GM23248 (cell line): ENCODE results near the gene DPYD. TPM values are rescaled to one million over a fixed set of nuclear protein-coding genes. Genes with fewer than 3 reads are reported as not detected.
A peak's percentile ranks its signal among the peaks of the same experiment; 100 is the strongest.

Experiments
- DNase-seq: peaks from one replicate; pipeline ENCODE4 v3.0.0-alpha.2; 2015
- H2AFZ ChIP-seq: fragments of 200-600 bp; sonication (generic); 2 replicates; pipeline ENCODE4 v1.6.1; 2016; ENCODE audit warnings: antibody characterized with exemption
- H3F3A ChIP-seq: fragments of 200-600 bp; sonication (generic); 2 replicates; pipeline ENCODE4 v1.6.1; 2016; ENCODE audit warnings: mild to moderate bottlenecking, antibody characterized with exemption, mixed run types; ENCODE audit not compliant: insufficient read depth
- H3K27ac ChIP-seq: fragments of 200-600 bp; sonication (generic); 2 replicates; pipeline ENCODE4 v1.5.1; 2016; ENCODE audit warnings: mild to moderate bottlenecking
- H3K27me3 ChIP-seq: fragments of 200-600 bp; sonication (generic); replicated peaks from 2 replicates; pipeline ENCODE4 v1.6.1; 2016; ENCODE audit warnings: mild to moderate bottlenecking; ENCODE audit not compliant: insufficient read depth
- H3K36me3 ChIP-seq: fragments of 200-600 bp; sonication (generic); 2 replicates; pipeline ENCODE4 v1.6.1; 2016; ENCODE audit warnings: low read depth, mild to moderate bottlenecking
- H3K4me1 ChIP-seq: fragments of 200-600 bp; sonication (generic); 2 replicates; pipeline ENCODE4 v1.6.1; 2016; ENCODE audit warnings: mild to moderate bottlenecking; ENCODE audit not compliant: insufficient read depth
- H3K4me2 ChIP-seq: fragments of 200-600 bp; sonication (generic); one replicate; pipeline ENCODE4 v1.6.1; 2016; ENCODE audit warnings: mild to moderate bottlenecking; ENCODE audit not compliant: unreplicated experiment
- H3K4me3 ChIP-seq: fragments of 200-600 bp; sonication (generic); 2 replicates; pipeline ENCODE4 v1.5.1; 2016; ENCODE audit warnings: mild to moderate bottlenecking
- H3K79me2 ChIP-seq: fragments of 200-600 bp; sonication (generic); 2 replicates; pipeline ENCODE4 v1.6.1; 2016; ENCODE audit warnings: mild to moderate bottlenecking; ENCODE audit not compliant: insufficient read depth
- H3K9ac ChIP-seq: fragments of 200-600 bp; sonication (generic); 2 replicates; pipeline ENCODE4 v1.6.1; 2016; ENCODE audit warnings: mild to moderate bottlenecking
- H3K9me2 ChIP-seq: fragments of 200-600 bp; sonication (generic); 2 replicates; pipeline ENCODE4 v1.6.1; 2016; ENCODE audit warnings: mixed run types, mild to moderate bottlenecking, moderate library complexity; ENCODE audit not compliant: insufficient read depth
- H3K9me3 ChIP-seq: fragments of 200-600 bp; sonication (generic); one replicate; pipeline ENCODE4 v1.6.1; 2017; ENCODE audit warnings: low read depth
- H4K20me1 ChIP-seq: fragments of 200-600 bp; sonication (generic); 2 replicates; pipeline ENCODE4 v1.6.0; 2016; ENCODE audit not compliant: insufficient read depth
- EZH2 ChIP-seq: fragments of 200-600 bp; sonication (generic); IDR thresholded peaks from 2 replicates; pipeline ENCODE4 v1.6.1; 2018; ENCODE audit warnings: antibody characterized with exemption, mild to moderate bottlenecking; ENCODE audit not compliant: insufficient read depth, poor library complexity, severe bottlenecking
- EZH2phosphoT487 ChIP-seq: fragments of 200-600 bp; sonication (generic); IDR thresholded peaks from 2 replicates; pipeline ENCODE4 v1.6.1; 2018; ENCODE audit warnings: antibody characterized with exemption, moderate library complexity, mild to moderate bottlenecking, low read depth; ENCODE audit not compliant: insufficient read depth
- WGBS, 2 experiments: methylation state at CpG; one replicate each; pipeline ENCODE4 v1.1.6; 2015 to 2017; ENCODE audit warnings: low lambda C conversion rate in 2 of 2, low coverage in 1 of 2; ENCODE audit errors: missing lambda C conversion rate in 2 of 2; 5-methylcytosine and 5-hydroxymethylcytosine counted together
- in situ Hi-C: fragments of 300-500 bp; cut with MboI; formaldehyde crosslinking; loops from 2 replicates; pipeline ENCODE4 v1.15.0; 2020
- polyA plus RNA-seq: library from polyadenylated mRNA; unstranded; fragments of >200 nt; fragmentation: Nextera tagmentation; extraction: Ambion mirVana; gene quantifications from 2 replicates; pipeline ENCODE4 v1.2.1, GENCODE V29; 2016
- total RNA-seq: library from RNA; depleted of rRNA; stranded (reverse); fragments of >200 nt; shearing (Covaris generic); gene quantifications from 2 replicates; pipeline ENCODE4 v1.2.3, GENCODE V29; 2014

The DPYD gene
- total and polyA plus RNA-seq, 2 experiments from 2014 or later = 38.4 to 70.7 TPM

DNA sequence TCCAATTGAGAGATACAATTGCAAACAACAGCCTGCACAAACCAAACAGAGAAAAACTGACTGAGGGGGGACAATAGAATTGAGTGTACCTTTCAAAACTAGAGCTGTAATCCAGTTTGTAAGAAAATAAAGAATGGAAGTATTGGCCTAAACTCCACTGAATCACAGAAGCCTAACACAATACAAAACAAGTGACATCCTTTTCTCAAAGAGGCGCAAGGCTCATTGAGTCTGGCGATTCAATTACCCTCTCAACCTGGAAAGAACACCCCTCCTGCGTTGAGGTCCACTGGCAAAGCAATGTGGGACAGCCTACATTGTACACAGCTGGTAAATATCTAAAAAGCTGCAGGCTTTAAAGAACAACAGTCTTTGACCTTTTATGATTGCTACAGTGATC is 182.6 kb downstream of the DPYD start:
- WGBS, 2 experiments = 99% methylated on average over 3 of the region's 3 CpGs

DNA sequence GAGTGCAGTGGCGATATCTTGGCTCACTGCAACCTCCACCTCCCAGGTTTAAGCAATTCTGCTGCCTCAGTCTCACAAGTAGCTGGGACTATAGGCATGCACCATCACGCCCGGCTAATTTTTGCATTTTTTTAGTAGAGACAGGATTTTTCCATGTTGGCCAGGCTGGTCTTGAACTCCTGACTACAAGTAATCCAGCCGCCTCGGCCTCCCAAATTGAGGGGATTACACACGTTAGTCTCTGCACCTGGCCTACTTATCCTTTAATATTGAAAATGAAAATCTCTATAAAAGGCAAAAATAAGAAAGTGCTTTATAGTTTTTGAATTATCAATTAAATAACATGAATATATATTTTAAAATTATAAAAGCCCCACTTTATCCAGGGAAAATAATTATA is 190.6 kb downstream of the DPYD start:
- 94 to 95% methylated on average over 6 of the region's 6 CpGs for WGBS, 2 experiments
- H2AFZ ChIP-seq = no peak overlapping the region
- H3K4me3 ChIP-seq = no peak overlapping the region

More for the DNA sequence above, 182.6 kb downstream of the DPYD start:
- TF ChIP-seq EZH2 = no peak
- TF ChIP-seq EZH2phosphoT487 = no peak
- H3K4me1 ChIP-seq = peaks cover 11% of the 10 kb centered on the region
- H3K36me3 ChIP-seq = no peaks in the 10 kb centered on the region
- no peak overlapping the region for H3K9ac ChIP-seq
- peaks cover 3% of the 10 kb centered on the region; the same call in 1 of the 2 replicates for H3K79me2 ChIP-seq
- H3K4me3 ChIP-seq = no peak overlapping the region
- H3K27ac ChIP-seq = no peak overlapping the region
- no peak overlapping the region for H2AFZ ChIP-seq
- in situ Hi-C loops = no loop called here
- no peaks in the 10 kb centered on the region; the same call in 1 of the 2 replicates for H3K9me2 ChIP-seq
- no peaks in the 10 kb centered on the region for H3K27me3 ChIP-seq
- H3K4me2 ChIP-seq = no peak overlapping the region
- H3K9me3 ChIP-seq = no peaks in the 10 kb centered on the region
- no peaks in the 10 kb centered on the region for H4K20me1 ChIP-seq
- no peak for DNase-seq
- H3F3A ChIP-seq = no peaks in the 10 kb centered on the region

DNA sequence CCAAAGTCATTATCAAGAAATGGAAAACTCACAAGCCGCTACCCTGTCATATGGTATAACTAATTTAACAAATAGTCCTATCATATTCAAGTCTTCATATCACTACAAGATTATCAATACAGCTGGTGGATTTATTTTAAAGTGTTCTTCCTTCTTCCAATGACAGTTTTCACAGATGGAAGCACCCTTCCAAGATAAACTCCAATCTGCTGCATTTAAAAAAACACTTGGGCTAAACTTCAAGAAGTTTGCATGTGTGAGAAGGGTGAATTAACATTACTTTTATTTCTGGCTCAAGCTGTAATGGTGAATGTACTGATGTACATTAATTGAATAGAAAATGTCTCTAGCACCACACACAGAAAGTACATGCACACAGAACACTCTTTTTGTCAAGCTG is 192.4 kb downstream of the DPYD start:
- Histone ChIP-seq H3K4me1 (no peaks in the 10 kb centered on the region), H3K9me3 (no peaks in the 10 kb centered on the region), H2AFZ (no peak overlapping the region), H3K27me3 (no peaks in the 10 kb centered on the region), H3K36me3 (no peaks in the 10 kb centered on the region), H3K27ac (no peak overlapping the region), H4K20me1 (no peaks in the 10 kb centered on the region), H3K9ac (no peak overlapping the region), H3K4me3 (no peak overlapping the region), H3K9me2 (no peaks in the 10 kb centered on the region), H3F3A (no peaks in the 10 kb centered on the region), H3K79me2 (peaks cover 5% of the 10 kb centered on the region; the same call in 1 of the 2 replicates), H3K4me2 (no peak overlapping the region)
- WGBS, 2 experiments = 95% methylated on average over 1 of the region's 1 CpG
- DNase-seq = no peak
- in situ Hi-C loops = no loop called here
- TF ChIP-seq EZH2phosphoT487 = no peak
- TF ChIP-seq EZH2 = no peak

More for the DNA sequence above, 190.6 kb downstream of the DPYD start:
- no peak overlapping the region for H3K4me2 ChIP-seq
- in situ Hi-C loops = no loop called here
- no peaks in the 10 kb centered on the region for H3K9me3 ChIP-seq
- TF ChIP-seq EZH2phosphoT487 (no peak), EZH2 (no peak)
- H3K4me1 ChIP-seq = no peaks in the 10 kb centered on the region
- DNase-seq = no peak
- no peaks in the 10 kb centered on the region for H3K27me3 ChIP-seq
- no peak overlapping the region for H3K9ac ChIP-seq
- no peaks in the 10 kb centered on the region for H4K20me1 ChIP-seq
- no peaks in the 10 kb centered on the region for H3K36me3 ChIP-seq
- H3K79me2 ChIP-seq = peaks cover 5% of the 10 kb centered on the region; the same call in 1 of the 2 replicates
- no peak overlapping the region for H3K27ac ChIP-seq
- H3K9me2 ChIP-seq = no peaks in the 10 kb centered on the region
- no peaks in the 10 kb centered on the region for H3F3A ChIP-seq

DNA sequence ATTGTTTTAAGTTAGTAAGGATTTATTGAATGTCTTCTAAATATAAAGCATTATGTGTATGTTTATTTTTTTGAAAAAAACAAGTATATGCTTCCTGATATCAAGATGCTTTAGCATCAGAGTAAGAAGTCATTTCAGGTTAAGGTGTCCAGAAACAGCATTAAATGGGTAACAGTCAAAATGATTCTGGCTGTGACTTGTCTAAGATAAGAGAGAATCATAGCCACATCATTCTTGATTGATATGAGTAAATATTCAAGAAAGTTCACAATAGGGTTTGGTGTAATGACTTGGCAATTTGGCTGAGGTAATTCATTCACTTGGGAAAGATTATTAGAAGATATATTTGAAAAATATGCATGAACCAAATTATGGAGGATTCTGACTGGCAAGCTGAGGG is 193.8 kb downstream of the DPYD start:
- Histone ChIP-seq H3K4me3 (no peak overlapping the region), H2AFZ (no peak overlapping the region), H3F3A (no peaks in the 10 kb centered on the region), H3K9ac (no peak overlapping the region), H3K9me2 (no peaks in the 10 kb centered on the region), H3K27me3 (no peaks in the 10 kb centered on the region), H3K79me2 (peaks cover 5% of the 10 kb centered on the region; the same call in 1 of the 2 replicates), H3K4me2 (no peak overlapping the region), H3K36me3 (no peaks in the 10 kb centered on the region), H4K20me1 (no peaks in the 10 kb centered on the region), H3K4me1 (no peaks in the 10 kb centered on the region), H3K9me3 (no peaks in the 10 kb centered on the region), H3K27ac (no peak overlapping the region)
- TF ChIP-seq EZH2 (no peak), EZH2phosphoT487 (no peak)
- no peak for DNase-seq
- in situ Hi-C loops = no loop called here

DNA sequence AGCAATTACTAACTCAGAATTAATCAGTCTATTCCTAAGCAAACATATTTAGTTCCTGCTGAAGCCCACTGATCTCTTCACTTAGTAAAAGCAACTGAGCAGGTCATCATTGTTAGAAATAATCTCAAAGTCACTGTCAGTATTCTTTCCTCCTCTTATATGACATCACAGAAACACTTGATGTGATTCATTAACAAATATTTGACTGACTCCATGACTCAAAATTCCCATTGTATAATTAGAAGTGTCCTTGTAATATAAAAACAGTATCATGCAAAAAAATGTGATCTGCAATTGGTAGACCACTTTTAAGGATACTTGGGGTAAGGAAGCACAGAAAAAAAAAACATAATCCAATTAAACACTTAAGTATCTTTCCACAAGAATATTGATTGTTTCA is 194.4 kb downstream of the DPYD start:
- Histone ChIP-seq H3F3A (no peaks in the 10 kb centered on the region), H3K9ac (no peak overlapping the region), H3K27me3 (no peaks in the 10 kb centered on the region), H2AFZ (no peak overlapping the region), H3K79me2 (peaks cover 5% of the 10 kb centered on the region; the same call in 1 of the 2 replicates), H3K36me3 (no peaks in the 10 kb centered on the region), H3K4me1 (no peaks in the 10 kb centered on the region; the same call in 1 of the 2 replicates), H4K20me1 (no peaks in the 10 kb centered on the region), H3K27ac (no peak overlapping the region), H3K4me3 (no peak overlapping the region), H3K9me3 (no peaks in the 10 kb centered on the region), H3K9me2 (no peaks in the 10 kb centered on the region), H3K4me2 (no peak overlapping the region)
- TF ChIP-seq EZH2phosphoT487 = no peak
- TF ChIP-seq EZH2 = no peak
- DNase-seq = peak; percentile 51
- in situ Hi-C loops = no loop called here
